ENCODE data around the gene DTNB.

GRCh38 chr2:25497918-25498407, 175.4 kb downstream of the DTNB start:
- TF ChIP-seq, protein P1, sequence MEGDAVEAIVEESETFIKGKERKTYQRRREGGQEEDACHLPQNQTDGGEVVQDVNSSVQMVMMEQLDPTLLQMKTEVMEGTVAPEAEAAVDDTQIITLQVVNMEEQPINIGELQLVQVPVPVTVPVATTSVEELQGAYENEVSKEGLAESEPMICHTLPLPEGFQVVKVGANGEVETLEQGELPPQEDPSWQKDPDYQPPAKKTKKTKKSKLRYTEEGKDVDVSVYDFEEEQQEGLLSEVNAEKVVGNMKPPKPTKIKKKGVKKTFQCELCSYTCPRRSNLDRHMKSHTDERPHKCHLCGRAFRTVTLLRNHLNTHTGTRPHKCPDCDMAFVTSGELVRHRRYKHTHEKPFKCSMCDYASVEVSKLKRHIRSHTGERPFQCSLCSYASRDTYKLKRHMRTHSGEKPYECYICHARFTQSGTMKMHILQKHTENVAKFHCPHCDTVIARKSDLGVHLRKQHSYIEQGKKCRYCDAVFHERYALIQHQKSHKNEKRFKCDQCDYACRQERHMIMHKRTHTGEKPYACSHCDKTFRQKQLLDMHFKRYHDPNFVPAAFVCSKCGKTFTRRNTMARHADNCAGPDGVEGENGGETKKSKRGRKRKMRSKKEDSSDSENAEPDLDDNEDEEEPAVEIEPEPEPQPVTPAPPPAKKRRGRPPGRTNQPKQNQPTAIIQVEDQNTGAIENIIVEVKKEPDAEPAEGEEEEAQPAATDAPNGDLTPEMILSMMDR (IDR thresholded peaks at IDR 0.05; ENCODE audit: low read depth, low read length): no peak
- TF ChIP-seq EZH2phosphoT487 (IDR thresholded peaks at IDR 0.05; ENCODE audit: low read depth): no peak
